GM18858 (cell line): ENCODE results near the gene MRPS18A.
"Not testable (repeated sequence)": the region's sequence is repeated elsewhere in the genome, so short reads cannot be mapped to it uniquely, and the experiment has no call there.

Experiments
- ATAC-seq: cut with Tn5 transposase; IDR thresholded peaks from one replicate; pipeline ENCODE4 v1.9.1; 2021; ENCODE audit not compliant: unreplicated experiment

The MRPS18A gene

GRCh38 chr6:43717822-43718221, 30.2 kb upstream of the MRPS18A start:
- no peak for ATAC-seq

DNA sequence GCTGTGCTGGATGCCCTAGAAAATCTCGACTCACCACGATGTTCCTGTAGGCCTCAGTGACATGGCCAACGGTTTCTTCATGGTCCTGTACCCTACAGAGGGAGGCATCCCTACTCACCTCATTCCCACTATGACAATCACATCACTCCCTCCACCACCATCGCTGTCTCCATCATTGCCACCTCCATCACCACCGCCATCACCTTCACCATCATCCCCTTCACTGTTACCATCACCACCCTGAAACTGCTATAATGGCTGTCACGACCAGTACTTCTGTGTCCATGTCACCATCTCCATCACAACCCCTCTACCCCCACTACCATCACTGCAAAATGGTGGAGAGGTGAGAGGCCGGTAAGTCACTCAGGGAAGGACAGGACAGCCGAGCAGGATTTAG, 29.8 kb upstream of the MRPS18A start:
- no peak for ATAC-seq

- no peak for ATAC-seq
These were observed 28.5 kb upstream of the MRPS18A start for GRCh38 chr6:43716099-43716498.

DNA sequence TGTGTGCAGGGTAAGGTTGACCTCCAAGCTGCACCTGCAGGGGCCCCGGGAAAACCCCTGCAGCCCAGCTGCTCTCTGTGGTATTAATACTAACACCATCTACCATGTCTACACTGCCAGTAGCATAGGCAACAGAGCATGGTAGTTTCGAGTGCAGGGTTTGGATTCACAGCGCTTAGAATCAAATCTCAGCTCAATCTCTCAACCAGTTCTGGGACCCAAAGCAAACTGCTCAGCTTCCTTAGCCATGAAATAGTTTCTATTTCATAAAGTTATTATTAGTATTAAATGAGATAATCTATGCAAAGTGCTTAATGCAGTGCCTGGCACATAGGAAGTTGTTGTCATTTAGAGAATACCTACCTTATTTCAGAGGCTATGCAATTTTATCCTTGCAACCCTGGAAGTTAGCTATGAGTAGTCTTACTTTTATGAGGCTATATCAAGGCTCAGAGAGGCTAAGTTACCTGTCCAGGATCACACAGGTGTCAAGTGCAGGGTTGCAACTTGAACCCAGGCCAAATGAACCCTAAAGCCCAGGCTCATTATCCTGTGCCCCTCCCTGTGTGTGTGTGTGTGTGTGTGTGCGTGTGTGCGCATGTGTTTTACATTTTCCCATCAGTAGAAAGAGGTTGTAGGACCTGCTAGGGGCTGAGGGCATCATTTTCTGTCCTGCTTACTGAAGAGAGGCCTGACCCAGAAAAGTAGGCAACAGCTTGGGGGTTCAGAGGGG, 27.6 kb upstream of the MRPS18A start:
- peak; percentile 77 for ATAC-seq

- peak; percentile 10 for ATAC-seq
These were observed 26.9 kb upstream of the MRPS18A start for GRCh38 chr6:43714311-43715055.

GRCh38 chr6:43713643-43714310, 26.2 kb upstream of the MRPS18A start:
- ATAC-seq = no peak

DNA sequence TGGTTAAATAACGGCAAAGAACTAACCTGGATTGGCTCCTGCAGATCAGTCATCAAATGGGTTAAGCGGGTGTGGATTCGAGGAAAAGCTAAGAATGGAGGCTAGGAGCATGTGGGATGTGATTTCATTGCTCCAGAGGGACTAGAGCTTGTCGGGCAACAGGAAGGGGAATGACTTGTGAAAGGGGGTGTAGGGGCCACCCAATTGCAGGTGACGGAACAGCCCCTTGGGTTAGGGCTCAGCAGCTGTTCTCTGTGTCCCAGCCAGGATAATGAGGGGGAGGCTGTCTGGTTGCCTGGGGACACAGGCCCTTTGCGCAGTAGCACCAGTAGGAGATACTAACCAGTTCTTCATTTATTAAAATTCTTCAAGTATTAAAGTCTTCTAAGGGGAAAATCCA, 25.0 kb upstream of the MRPS18A start:
- ATAC-seq = no peak

DNA sequence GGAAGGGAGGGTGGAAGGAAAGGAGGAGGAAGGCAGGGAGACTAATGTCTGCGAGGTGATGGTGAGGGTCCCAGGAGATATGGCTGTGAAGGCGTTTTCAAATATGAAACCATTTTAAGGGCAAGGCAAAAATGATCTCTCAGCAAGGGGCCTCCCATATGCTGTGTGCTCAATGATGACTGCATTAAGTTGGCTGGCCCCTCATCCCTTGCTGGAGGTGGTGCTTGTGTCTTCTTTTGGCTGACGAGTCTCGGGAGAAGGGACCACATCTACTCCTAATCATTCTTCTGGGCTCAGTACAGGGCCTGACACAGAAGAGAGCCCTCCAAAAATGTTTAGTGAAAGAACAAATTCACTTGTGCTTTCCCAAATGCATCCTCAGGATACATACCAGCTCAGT, 23.0 kb upstream of the MRPS18A start:
- no peak for ATAC-seq

DNA sequence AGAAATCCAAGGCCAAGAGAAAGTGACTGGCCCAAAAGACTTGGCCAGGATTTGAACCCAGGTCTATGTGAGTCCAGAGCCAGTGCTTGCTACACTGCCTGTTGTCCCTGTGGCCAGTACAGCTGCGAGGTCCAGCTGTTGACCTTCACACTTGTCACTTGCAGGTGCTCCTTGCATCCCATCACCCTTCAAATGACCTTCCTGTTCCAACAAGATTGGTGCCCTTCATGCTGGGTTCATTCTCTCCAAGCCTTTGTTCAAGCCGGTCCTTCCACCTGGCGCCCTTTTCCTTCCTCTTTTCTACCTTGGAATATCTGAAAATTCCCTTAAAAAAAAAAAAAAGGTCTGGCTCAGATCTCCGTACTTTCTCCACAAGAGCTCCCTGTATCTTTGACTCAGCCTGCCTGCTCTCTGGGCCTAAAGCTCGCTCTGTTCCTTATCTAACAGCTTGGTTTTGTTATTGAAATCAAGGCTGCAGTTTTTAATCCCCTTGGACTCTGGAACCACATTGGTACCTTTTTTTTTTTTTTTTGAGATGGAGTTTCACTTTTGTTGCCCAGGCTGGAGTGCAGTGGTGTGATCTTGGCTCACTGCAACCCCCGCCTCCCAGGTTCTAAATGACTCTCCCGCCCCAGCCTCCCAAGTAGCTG, 22.2 kb upstream of the MRPS18A start:
- ATAC-seq = no peak

GRCh38 chr6:43708860-43709653, 21.5 kb upstream of the MRPS18A start:
- ATAC-seq = no peak

DNA sequence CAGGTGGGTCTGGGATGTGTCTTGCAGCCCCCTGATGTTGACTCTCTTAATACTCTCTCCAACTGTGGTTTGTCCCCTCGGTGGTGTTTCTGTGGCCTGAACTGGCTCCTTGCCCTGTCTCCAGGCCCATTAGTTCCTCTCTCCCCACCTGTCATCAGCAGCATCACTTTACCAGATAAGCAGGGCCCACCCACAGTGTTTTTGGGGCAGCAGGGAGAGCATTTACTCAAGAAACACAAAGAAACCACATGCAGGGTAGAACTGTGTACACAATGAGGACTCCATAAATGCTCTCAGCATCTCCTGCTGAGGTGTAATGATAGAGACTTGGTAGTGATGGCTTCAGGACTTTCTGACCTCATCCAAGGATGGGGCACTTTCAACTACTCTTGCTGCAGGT, 20.2 kb upstream of the MRPS18A start:
- no peak for ATAC-seq

- no peak for ATAC-seq
These were observed 19.7 kb upstream of the MRPS18A start for GRCh38 chr6:43707269-43707668.

GRCh38 chr6:43706788-43707187, 19.2 kb upstream of the MRPS18A start:
- ATAC-seq = no peak

GRCh38 chr6:43705996-43706395, 18.4 kb upstream of the MRPS18A start:
- no peak for ATAC-seq

- ATAC-seq = no peak
These were observed 16.2 kb upstream of the MRPS18A start for GRCh38 chr6:43703512-43704429.

DNA sequence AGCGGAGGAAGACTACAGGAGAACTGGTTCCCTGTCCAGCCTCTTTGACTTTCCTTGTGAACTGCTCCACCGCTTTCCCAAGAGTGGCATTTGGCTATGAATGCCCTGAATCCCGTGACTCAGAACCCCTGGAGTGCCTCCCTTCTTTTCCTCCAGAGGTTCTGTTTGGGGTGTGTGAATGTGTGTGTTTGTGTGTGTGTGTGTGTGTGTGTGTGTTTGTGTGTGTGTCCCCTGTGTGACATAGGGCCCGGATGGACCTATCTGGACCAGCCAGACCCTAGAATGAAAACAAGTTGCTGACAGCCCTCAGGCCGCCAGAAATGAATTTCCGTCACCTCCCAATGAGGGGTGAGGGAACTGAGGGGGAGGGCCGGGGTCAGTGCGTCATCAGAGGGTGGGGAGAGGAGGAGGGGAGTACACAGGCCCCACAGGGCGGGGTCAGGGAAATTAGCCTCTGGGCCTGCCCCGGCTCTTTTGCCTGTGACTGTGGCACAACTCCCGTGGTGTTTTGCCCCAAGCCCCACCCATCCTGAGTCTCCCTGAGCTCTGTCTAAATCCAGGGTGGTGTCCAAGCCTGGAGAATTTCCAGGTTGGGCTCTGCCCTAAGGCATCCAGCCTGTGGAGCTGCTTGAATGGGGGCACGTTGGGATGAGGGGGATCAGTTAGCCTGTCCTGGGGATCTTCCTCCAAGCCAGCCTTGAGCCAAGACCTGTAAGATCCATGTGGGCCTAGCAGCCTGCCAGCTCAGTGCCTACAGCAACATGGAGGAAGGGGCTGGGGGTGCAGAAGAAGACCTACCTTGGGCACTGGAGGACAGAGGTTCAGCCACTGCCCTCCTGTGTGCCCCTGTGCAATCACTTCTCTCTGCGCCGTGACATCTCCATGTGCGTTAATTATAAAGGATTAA, 15.2 kb upstream of the MRPS18A start:
- no peak for ATAC-seq

DNA sequence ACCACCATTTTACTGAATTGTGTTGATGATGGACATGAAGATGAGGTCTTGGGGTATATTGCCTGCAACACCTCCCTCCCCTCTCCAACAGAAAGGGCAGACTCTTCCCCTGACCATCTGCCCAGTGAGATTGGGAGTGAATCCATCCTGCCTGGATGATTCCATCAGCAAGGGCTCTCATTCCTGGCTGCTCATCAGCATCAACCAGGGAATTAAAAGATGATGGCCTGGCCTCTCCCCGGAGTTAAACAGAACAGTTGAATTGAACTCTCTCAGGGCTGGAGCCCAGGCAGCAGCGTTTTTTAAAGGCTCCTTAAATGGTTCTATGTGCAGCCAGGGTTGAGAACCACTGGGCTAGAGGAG, 14.6 kb upstream of the MRPS18A start:
- ATAC-seq = no peak

DNA sequence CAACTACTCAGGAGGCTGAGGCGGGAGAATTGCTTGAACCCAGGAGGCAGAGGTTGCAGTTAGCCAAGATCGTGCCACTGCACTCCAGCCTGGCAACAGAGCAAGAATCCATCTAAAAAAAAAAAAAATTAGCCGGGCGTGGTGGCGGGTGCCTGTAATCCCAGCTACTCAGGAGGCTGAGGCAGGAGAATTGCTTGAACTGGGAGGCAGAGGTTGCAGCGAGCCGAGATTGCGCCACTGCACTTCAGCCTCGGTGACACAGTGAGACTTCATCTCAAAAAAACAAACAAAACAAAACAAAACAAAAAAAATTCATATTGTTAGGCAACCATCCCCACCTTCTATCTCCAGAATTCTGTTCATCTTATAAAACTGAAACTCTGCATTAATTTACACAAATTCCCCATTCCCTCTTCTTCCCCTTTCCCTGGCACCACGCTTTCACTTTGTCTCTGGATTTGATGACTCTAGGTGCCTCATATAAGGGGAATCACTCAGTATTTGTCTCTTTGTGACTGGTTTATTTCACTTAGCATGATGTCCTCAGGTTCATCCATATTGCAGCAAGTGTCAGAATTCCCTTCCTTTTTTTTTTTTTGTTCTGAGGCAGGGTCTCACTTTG, 13.5 kb upstream of the MRPS18A start:
- not testable (repeated sequence) for ATAC-seq
